Measurements from ENCODE around the gene ERG. TPM values are rescaled to one million over a fixed set of nuclear protein-coding genes. Genes with fewer than 3 reads are reported as not detected.

ERG gene
- total RNA-seq, 1 experiment from 2014 or later, result not detected

DNA sequence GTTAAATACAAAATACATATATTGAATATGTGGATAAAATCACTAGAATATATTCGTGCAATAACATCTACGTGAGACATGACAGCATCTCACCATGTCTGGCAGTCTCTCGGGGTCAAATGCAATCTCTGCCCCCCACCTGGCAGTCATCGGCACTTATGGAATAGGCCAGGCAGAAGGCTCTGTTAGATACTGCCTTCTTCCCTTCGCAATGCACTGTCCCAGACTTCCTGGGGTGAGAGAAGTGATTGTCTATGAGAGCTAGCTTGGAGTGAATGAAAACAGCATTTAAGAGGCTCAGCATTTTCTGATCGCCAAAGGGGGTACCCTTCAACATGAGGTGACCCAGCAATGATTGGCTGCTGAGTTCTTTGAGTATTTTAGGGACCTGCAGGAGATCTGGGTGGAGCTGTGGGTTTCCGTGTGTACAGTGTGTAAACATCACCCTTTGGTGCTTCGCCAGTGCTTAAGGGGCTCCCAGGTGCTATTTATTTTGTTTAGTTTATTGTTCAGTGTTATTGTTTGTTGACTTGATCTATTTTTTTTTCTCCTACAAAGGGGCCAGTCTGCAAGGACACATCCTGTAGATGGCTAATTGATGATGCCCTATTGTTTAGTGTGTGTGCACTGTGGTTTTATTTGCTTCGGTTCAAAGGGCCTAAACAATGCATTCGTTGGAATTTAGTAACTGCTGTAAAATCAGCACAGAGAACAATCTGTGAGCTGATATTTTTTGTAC, 10.2 kb downstream of the ERG start:
- H3K4me1 Mint-ChIP-seq (ENCODE audit: low read depth, unreplicated experiment), result no peaks in the 10 kb centered on the region
- no TSS peak for BruUV-seq (replicated peaks)
- Histone ChIP-seq H3K4me1 (no peaks in the 10 kb centered on the region), H3K9me3 (no peaks in the 10 kb centered on the region), H3K27me3 (replicated peaks; ENCODE audit: control insufficient read depth, insufficient read depth, low read length) (no peaks in the 10 kb centered on the region), H3K4me3 (ENCODE audit: low read depth, low read length) (no peak overlapping the region), H3K36me3 (ENCODE audit: control insufficient read depth, insufficient read depth, low read length) (no peaks in the 10 kb centered on the region)
- intact Hi-C loops (cut with micrococcal nuclease; ENCODE audit: unreplicated experiment), result no loop called here
- POLR2A ChIA-PET, result no interaction called here
- no peak overlapping the region for H3K27ac Mint-ChIP-seq (ENCODE audit: unreplicated experiment)
- H3K27me3 Mint-ChIP-seq (ENCODE audit: insufficient read depth, unreplicated experiment), result no peaks in the 10 kb centered on the region
- no peaks in the 10 kb centered on the region for H3K9me3 Mint-ChIP-seq (ENCODE audit: unreplicated experiment)
- no peak for DNase-seq
- TF ChIP-seq CTCF (IDR thresholded peaks at IDR 0.05; ENCODE audit: insufficient read depth in 1 of 2, low read depth in 1 of 2, low read length in 1 of 2, severe bottlenecking in 1 of 2, unreplicated experiment in 1 of 2), result no peak
- H3K36me3 Mint-ChIP-seq (ENCODE audit: insufficient read depth, unreplicated experiment), result no peaks in the 10 kb centered on the region
- no peak overlapping the region for H3K4me3 Mint-ChIP-seq (ENCODE audit: unreplicated experiment)
- CTCF ChIA-PET, result no interaction called here

GRCh38 chr21:38486706-38487105, 11.6 kb downstream of the ERG start:
- ChIA-PET CTCF (no interaction called here), POLR2A (no interaction called here)
- Histone ChIP-seq H3K4me3 (ENCODE audit: low read depth, low read length) (no peak overlapping the region), H3K9me3 (no peaks in the 10 kb centered on the region), H3K36me3 (ENCODE audit: control insufficient read depth, insufficient read depth, low read length) (no peaks in the 10 kb centered on the region), H3K27me3 (replicated peaks; ENCODE audit: control insufficient read depth, insufficient read depth, low read length) (no peaks in the 10 kb centered on the region), H3K4me1 (no peaks in the 10 kb centered on the region)
- Mint-ChIP-seq H3K4me3 (ENCODE audit: unreplicated experiment) (no peak overlapping the region), H3K9me3 (ENCODE audit: unreplicated experiment) (no peaks in the 10 kb centered on the region), H3K27ac (ENCODE audit: unreplicated experiment) (no peak overlapping the region), H3K36me3 (ENCODE audit: insufficient read depth, unreplicated experiment) (no peaks in the 10 kb centered on the region), H3K4me1 (ENCODE audit: low read depth, unreplicated experiment) (no peaks in the 10 kb centered on the region), H3K27me3 (ENCODE audit: insufficient read depth, unreplicated experiment) (peaks cover 3% of the 10 kb centered on the region)
- no TSS peak for BruUV-seq (replicated peaks)
- DNase-seq, result no peak
- intact Hi-C loops (cut with micrococcal nuclease; ENCODE audit: unreplicated experiment), result no loop called here
- TF ChIP-seq CTCF (IDR thresholded peaks at IDR 0.05; ENCODE audit: insufficient read depth in 1 of 2, low read depth in 1 of 2, low read length in 1 of 2, severe bottlenecking in 1 of 2, unreplicated experiment in 1 of 2), result no peak

DNA sequence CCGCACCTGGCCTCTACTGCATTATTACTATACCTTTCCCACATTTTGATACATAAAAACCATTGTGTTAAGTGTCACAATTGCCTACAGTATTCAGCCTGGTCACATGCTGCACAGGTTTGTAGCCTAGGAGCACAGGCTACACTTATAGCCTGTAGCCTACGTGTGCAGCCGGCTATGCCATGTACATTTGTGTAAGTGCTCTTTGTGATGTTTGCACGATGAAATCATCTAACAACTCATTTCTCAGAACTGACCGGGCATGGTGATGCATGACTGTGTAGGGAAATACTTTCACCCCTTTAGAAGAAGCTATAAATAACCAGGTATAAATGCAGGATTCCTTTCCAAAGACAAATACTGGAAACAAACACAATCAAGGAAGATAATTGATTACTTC, 12.1 kb downstream of the ERG start:
- H3K27ac Mint-ChIP-seq (ENCODE audit: unreplicated experiment), result no peak overlapping the region
- no peaks in the 10 kb centered on the region for H3K9me3 Mint-ChIP-seq (ENCODE audit: unreplicated experiment)
- H3K4me1 Mint-ChIP-seq (ENCODE audit: low read depth, unreplicated experiment), result no peaks in the 10 kb centered on the region
- CTCF ChIA-PET, result no interaction called here
- POLR2A ChIA-PET, result no interaction called here
- H3K27me3 ChIP-seq (replicated peaks; ENCODE audit: control insufficient read depth, insufficient read depth, low read length), result no peaks in the 10 kb centered on the region
- no peaks in the 10 kb centered on the region for H3K4me1 ChIP-seq
- no peak overlapping the region for H3K4me3 ChIP-seq (ENCODE audit: low read depth, low read length)
- intact Hi-C loops (cut with micrococcal nuclease; ENCODE audit: unreplicated experiment), result no loop called here
- no TSS peak for BruUV-seq (replicated peaks)
- no peaks in the 10 kb centered on the region for H3K36me3 Mint-ChIP-seq (ENCODE audit: insufficient read depth, unreplicated experiment)
- no peaks in the 10 kb centered on the region for H3K9me3 ChIP-seq
- no peak for TF ChIP-seq CTCF (IDR thresholded peaks at IDR 0.05; ENCODE audit: insufficient read depth in 1 of 2, low read depth in 1 of 2, low read length in 1 of 2, severe bottlenecking in 1 of 2, unreplicated experiment in 1 of 2)
- DNase-seq, result no peak
- peaks cover 3% of the 10 kb centered on the region for H3K27me3 Mint-ChIP-seq (ENCODE audit: insufficient read depth, unreplicated experiment)
- no peak overlapping the region for H3K4me3 Mint-ChIP-seq (ENCODE audit: unreplicated experiment)
- no peaks in the 10 kb centered on the region for H3K36me3 ChIP-seq (ENCODE audit: control insufficient read depth, insufficient read depth, low read length)
